Hematopoietic multipotent progenitor cell treated with erythropoietin and hydrocortisone succinate and interleukin-3 and kit ligand, for 6 days (in vitro differentiated cells): ENCODE data around the gene AIF1.

Experiments
- DNase-seq: peaks from one replicate; pipeline ENCODE4 v3.0.0-alpha.2; 2015

The AIF1 gene

DNA sequence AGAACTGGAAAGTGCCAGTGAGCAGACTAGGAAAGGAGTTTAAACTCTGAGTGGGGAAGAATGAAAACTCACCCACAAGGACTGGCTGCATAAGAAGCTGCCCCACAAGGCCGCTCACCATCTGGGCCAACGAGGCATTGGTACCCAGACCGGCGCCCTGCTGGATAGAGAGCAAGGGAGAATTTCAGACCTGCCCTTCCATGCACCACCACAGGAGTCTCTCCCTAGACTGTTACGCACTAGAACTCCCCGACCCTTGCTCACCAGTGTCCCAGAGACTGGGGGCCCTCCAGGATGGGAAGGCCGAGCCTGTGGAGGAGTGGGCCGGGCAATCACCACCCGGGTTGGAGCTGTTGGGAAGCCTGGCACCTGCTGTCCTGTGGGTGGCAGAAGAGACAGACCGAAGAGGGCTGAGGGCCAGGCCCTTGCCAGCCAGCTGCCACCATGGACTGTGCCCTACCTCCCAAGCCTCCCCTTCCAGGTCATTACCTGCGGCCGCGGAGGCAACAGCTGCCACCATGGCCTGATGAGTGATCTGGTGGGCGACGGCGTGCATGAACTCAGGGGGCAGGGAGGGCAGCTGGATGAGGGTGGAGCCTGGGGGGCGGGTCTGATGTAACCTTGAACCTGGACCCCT is 28.9 kb downstream of the AIF1 start:
- no peak for DNase-seq

DNA sequence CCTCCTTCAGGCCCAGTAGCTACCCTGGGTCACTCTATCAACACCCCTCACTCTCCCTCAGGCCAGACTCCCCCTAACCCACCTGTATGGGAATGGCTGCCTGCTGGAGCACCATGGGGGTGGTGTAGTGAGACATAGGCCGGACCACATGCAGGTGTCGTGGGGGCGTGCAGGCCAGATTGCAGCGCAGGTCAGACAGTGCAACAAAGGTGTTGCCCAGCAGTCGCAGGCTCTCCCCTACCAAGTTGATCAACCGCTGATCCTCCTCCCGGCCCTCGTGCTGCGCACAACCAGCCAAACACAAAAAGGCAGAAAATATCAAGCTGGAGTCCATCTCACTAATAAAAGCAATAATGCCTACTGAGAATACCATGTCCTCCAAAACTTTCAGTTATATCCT is 30.3 kb downstream of the AIF1 start:
- no peak for DNase-seq

DNA sequence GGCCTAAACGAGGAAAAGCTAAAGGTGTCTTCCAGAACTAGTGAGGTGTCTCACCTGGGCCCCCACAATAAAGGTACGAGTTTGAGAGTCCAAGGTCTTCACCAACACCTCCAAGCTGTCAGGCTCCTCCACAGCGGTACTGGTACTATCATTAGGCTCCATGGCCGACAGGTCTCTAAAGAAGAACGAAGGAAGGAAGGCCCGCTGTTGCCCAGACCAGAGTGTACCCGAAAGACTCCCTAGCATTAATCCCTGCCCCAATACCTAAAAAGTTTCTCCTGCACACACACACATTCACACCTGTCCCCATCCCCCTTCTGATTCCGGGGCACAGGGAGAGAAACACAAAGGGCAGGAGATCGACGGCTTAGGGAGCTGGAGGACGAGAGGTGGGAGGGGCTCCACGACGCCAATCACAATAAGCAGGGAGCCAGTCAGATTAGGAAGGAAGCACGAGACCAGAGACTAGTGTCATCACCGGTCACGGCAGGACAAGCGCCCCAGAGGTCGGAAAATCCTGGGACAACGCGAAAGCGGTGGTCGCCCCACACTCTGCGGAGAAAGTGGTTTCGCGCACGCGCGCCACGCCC is 36.7 kb downstream of the AIF1 start:
- peak; percentile 89 for DNase-seq

DNA sequence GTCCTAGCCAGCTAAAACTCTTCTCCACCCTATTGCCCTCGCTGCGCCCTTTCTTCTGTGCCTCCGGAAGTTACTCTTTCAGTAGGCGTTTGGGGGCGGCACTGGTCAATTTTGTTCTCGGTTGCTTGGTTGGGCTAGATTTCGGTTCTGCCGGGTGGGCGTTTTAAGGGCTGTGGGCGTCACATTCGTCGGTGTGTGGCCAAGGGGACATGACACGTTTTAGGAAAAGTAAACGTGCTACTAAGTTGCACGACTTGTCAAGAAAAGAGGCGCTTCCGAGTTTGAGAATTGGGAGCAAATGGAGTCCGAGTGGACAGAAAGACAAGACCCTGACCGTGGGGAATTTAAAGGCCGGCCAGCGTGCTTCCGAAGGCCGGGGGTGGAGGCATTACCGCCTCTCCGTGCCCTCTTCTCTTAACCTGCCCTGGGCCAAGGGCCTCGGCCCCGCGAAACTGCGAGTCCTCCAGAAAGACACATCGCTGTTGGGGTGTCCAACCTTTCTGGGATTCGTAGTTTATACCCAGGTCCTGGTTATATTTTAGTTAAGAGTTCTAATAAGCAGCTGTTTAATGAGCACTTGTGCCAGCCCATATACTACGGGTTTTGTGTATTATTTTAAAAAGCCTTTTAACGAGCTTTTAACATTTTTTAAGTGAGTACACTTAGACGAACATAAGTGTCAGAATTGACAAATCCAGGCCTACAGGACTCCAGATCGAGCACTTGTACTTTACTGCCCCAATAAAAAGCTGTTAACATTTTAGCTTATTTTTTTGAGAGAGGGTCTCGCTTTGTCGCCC is 38.1 kb downstream of the AIF1 start:
- DNase-seq, result peak; percentile 98

DNA sequence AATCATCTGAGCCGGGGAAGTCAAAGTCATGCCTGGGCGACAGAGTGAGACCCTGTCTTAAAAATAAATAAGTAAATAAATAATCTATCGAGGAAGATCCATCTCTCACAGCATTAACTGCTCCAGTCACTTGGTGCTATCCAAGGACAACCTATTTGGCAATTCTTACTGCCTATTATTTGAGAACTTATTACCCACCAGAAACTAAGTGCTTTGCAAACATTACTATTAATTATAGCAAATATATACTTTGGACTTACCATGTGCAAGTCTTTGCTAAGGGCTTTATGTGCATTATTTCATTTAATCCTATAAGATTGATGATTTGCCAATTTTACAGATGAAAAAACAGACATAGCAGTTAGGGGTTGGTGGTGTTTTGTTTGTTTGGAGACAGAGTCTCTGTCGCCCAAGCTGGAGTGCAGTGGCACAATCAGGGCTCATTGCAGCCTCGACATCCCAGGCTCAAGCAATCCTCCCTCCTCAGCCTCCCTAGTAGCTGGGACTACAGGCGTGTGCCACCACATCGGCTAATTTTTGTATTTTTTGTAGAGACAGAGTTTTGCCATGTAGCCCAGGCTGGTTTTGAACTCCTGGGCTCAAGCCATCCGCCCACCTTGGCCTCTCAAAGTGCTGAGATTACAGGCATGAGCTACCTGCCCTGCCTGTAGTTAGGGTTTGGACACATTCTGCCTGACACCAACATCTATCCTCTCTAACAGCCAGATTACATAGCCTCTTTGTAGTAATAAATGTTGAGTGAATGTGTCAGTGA is 39.7 kb downstream of the AIF1 start:
- DNase-seq, result no peak

DNA sequence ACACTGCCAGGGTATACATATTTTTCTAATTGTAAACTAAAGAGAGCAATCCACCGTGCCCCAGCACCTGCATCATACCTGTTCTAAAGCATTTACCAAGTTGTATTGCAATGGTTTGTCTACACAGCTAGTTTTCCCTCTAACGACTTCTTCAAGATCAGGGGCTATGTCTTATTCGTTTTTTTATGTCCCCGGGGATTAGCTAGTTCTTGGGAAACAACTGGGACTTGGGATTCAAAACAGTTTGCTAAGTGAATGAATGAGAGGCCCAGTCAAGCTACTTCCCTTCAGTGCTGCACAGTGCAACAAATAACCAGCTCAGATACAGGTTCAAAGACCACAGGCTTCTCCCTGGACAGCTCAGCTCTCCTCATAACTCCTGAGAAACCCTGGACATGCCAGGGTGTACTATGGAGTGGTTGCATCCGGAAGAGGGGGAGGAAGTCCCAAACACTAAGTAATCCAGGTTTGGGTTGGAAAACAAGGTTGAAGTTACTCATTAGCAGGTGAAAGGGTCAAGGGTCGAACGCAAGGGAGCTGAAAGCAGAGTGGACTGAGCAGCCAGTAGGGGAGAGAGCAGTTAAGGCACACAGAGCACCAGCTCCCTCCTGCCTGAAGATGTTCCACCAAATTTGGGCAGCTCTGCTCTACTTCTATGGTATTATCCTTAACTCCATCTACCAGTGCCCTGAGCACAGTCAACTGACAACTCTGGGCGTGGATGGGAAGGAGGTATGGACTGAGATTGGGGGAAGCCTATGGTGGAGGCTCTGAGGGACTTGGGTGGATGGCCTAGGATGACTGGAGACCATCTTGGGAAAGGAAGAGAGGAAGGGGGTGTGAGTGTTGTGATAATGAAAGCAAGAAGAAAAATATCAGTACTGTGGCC is 40.6 kb downstream of the AIF1 start, which contains the start of gene APOM:
Gene APOM, plus strand, starts transcription at position 546 of the 889 bp plus-strand sequence. Its CDS starts 73 bp downstream, at position 619.
- DNase-seq, result no peak

GRCh38 chr6:31657406-31658157 is 42.5 kb downstream of the AIF1 start:
- DNase-seq, result no peak

- DNase-seq, result no peak
Observed at GRCh38 chr6:31658158-31658688, 43.2 kb downstream of the AIF1 start.

DNA sequence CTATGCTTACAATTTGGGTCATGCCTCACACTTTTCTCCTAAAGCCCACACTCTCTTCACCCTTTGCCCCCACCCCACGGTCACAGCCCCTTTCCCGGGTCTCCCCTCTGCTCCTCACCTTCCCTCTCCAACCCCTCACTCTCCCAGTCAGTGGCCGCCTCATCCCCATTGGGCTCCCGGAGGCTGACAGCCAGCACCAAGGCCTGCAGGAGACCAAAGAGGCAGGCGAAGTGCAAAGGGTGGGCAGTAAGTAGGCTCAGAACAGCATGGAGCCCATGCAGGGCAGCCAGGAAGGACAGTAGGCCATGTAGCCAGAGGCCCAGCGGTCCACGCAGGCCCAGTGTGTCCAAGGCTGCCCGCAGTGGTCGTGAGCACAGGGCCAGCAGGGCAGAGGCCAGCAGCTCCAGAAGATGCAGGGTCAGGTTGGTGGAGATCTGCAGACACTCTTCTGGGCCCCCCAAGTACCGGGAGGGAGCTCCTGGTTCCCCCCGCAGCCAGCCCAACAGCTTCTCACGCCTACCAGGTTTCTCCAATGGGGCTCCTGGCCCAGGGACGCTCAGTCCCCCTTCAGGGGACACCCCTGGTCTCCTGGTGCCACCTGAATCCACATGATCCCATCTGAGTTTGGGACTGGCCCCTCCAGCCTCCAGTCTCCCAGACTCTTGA is 44.1 kb downstream of the AIF1 start:
- no peak for DNase-seq

GRCh38 chr6:31659649-31660380 is 44.8 kb downstream of the AIF1 start:
- DNase-seq, result peak; percentile 66

GRCh38 chr6:31660381-31661261 is 45.6 kb downstream of the AIF1 start, which contains the start of gene C6orf47:
TSS of gene C6orf47 (minus strand) at chr6:31660778. CDS start at chr6:31659947, 831 bp downstream.
- DNase-seq, result peak; percentile 94

DNA sequence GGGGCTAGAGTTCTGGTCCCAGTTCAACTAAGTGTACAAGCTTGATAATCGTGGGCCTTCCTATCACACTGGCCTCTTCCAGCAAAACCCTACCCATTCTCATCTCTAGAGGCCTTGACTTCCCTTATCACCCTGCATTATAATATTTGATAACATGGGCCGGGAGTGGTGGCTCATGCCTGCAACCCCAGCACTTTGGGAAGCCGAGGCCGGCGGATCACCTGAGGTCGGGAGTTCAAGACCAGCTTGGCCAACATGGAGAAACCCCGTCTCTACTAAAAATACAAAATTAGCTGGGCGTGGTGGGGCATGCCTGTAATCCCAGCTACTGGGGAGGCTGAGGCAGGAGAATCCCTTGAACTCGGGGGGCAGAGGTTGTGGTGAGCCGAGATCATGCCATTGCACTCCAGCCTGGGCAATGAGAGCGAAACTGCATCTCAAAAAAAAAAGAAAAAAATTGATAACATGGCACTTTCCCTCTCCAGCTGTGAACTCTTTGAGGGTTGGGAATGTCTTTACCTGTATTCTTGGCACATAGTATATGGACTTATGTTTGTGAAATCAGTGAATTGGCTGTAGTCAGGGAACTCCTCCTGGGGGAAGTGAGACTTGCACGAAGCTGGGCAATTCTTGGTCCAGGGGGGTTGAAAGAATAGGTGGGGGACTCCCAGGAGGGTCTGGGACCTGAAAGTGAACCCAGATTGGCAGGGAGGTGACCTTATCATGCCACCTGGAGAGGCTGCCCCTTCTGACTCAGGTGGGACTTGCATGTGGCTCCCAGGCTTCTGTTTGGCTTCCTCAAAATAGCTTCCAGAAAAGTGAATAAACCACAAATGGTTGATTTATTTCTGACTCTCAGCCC is 46.5 kb downstream of the AIF1 start:
- peak; percentile 68 for DNase-seq

DNA sequence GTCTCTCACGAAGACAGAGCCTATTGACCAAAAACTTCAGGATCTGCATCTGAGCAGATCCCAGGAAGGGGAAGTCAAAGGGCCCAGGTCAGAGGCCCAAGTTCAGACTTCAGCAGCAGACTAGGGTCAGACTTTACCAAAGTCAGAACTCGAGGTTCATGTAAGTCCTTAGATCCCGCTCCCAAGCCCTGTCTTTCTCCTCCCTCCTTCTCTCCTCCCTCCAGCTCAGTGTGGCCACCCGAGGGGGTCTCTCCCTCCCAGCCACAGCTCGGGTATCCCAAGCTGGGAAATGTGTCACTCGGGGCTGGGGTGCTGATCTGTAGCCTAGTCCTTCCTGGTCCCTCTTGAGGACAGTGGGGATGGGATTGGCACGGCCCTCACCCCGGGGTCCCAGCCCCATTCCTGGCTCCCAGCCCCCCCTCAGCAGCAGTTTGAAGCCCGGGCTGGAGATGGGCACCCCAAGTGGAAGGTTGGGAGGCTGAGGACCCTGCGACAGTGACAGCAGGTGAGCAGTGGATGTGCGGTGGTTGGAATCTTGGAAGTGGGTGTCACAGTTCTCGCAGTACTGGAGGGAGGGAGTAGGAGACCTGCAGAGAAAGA is 47.2 kb downstream of the AIF1 start:
- no peak for DNase-seq

DNA sequence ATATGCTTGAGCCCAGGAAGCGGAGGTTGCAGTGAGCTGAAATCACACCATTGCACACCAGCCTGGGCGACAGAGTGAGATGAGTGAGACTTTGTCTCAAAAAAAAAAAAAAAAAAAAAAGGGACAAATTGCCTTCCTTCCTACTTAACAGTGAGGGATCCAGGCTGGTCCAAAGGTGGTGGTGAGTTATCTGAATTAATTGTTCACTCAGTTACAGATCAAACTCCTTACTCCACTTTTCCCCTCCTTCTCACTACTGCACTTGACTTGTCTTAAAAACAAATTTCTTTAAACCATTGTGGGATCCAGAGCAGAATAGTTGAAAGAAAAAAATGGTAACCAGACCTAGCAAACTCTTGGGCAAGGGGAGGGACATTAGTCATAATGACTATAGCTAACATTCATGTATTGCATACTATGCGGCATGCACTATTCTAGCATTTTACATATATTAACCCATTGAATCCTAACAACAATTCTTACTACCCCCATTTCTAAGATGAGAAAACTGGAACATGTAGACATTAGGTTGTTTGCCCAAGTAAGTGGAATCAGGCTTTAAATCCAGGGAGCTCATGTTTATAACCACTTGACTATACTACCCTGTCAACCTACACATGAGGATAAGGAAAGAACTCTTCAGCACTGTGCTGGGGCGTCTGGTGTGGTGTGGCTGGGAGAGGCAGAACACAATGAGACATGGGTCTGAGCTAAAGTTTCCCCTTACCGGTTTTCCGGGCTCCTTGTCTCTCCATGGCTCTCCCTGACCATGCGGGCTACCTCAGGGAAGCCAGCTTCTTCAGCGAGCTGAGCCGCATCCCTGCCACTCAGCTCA is 48.3 kb downstream of the AIF1 start:
- DNase-seq, result no peak

DNA sequence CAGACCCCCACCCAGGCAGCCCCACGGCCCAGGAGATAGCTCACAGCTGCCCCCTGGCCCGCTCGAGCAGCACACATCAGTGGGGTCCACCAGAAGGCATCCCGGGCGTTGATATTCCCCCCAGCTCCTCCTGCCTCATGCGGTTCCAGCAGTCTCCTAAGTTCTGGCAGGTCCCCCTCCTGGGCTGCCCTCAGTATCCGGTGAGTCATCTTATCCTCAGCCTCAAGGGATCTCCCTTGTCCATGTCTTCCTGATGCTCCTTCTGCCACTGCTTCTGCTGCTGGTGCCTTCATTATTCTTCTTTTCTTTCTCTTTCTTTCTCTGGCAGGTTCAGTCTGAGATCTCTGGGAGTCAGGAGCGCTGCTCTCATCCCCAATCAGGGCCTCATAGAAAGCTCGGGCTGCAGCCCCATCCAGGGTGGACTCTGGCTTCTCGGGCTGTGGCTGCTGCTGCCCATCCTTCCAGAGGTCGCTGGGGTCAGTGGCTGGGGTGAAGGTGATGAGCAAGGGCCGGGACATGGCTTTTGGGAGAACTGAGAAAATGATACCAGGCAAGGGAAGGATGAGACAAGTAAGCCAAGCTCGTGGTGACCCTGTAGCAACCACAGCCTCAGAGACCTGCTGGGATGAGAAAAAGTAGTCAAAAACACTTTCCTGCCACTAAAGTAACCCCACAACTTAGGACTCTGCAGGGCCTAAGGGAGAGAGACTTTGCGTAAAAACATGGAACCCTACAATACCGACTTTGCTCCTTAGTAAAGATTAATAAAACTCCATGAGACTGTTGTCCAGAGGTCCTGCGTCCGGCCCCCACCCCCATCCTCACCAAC is 49.1 kb downstream of the AIF1 start:
- DNase-seq, result no peak
